ENCODE results near the gene GNG7.

DNA sequence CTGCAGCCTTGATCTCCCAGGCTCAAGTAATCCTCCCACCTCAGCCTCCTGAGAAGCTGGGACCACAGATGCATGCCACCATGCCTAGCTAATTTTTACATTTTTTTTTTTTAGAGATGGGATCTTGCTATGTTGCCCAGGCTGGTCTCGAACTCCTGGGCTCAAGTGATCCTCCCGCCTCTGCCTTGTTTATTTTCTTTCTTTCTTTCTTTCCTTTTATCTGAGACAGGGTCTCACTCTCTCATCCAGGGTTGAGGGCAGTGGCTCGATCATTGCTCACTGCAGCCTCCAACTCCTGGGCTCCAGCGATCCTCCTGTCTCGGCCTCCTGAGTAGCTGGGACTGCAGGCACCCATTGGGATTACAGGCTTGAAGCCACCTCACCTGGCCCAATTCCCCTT, 3.8 kb upstream of the GNG7 start:
- TF ChIP-seq, protein P1, sequence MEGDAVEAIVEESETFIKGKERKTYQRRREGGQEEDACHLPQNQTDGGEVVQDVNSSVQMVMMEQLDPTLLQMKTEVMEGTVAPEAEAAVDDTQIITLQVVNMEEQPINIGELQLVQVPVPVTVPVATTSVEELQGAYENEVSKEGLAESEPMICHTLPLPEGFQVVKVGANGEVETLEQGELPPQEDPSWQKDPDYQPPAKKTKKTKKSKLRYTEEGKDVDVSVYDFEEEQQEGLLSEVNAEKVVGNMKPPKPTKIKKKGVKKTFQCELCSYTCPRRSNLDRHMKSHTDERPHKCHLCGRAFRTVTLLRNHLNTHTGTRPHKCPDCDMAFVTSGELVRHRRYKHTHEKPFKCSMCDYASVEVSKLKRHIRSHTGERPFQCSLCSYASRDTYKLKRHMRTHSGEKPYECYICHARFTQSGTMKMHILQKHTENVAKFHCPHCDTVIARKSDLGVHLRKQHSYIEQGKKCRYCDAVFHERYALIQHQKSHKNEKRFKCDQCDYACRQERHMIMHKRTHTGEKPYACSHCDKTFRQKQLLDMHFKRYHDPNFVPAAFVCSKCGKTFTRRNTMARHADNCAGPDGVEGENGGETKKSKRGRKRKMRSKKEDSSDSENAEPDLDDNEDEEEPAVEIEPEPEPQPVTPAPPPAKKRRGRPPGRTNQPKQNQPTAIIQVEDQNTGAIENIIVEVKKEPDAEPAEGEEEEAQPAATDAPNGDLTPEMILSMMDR (IDR thresholded peaks at IDR 0.05; ENCODE audit: extremely low read depth in 1 of 2, insufficient read depth in 1 of 2, low read depth in 1 of 2, low read length in 2 of 2), result no peak
- TF ChIP-seq POLR2A (IDR thresholded peaks at IDR 0.05; ENCODE audit: low read depth, low read length), result no peak
- no peak for TF ChIP-seq GATA2 (IDR thresholded peaks at IDR 0.05; ENCODE audit: insufficient read depth, insufficient read length, low read depth, low read length)
- TF ChIP-seq POLR2AphosphoS5 (IDR thresholded peaks at IDR 0.05; ENCODE audit: insufficient read depth, low read depth, low read length), result no peak
- TF ChIP-seq MYC (IDR thresholded peaks at IDR 0.05; ENCODE audit: low read depth, low read length), result no peak
- TF ChIP-seq EZH2 (IDR thresholded peaks at IDR 0.05; ENCODE audit: borderline replicate concordance, low read depth, low read length, severe bottlenecking), result no peak
- no peak for TF ChIP-seq JUN (IDR thresholded peaks at IDR 0.05; ENCODE audit: borderline replicate concordance, insufficient read depth, insufficient read length, low read depth)

Measured in endothelial cell of umbilical vein (primary cell).